NCI-H1105 (cell line): Measurements from ENCODE around the gene CDK2.

ENCODE experiments used
- DNase-seq: peaks from one replicate; lab custom pipeline; 2025; lab: John Stamatoyannopoulos, UW

The CDK2 gene

GRCh38 chr12:56014205-56014604, 47.6 kb downstream of the CDK2 start:
- peak; percentile 1 for DNase-seq

GRCh38 chr12:56017181-56017580, 50.6 kb downstream of the CDK2 start:
- no peak for DNase-seq

- no peak for DNase-seq
Measured at GRCh38 chr12:56018356-56018755, 51.7 kb downstream of the CDK2 start.

- no peak for DNase-seq
Measured at GRCh38 chr12:56020423-56021184, 54.0 kb downstream of the CDK2 start, which contains the start of gene IKZF4. IKZF4 (plus strand) TSS chr12:56021043; CDS start chr12:56021494, 451 bp downstream.

- no peak for DNase-seq
Measured at GRCh38 chr12:56021889-56022497, 55.4 kb downstream of the CDK2 start.
